AG09319 (cell line): ENCODE results near the gene ZP2.

Source experiments
- DNase-seq: peaks from one replicate; pipeline ENCODE4 v3.0.0-alpha.2; 2010; ENCODE audit warnings: low read depth; ENCODE audit errors: extremely low read depth
- CTCF ChIP-seq: IDR thresholded peaks from 2 replicates; pipeline ENCODE4 v1.5.1; 2011; ENCODE audit warnings: low read depth, mild to moderate bottlenecking, inconsistent platforms, low read length, moderate library complexity

ZP2 gene

GRCh38 chr16:21164521-21165168 is 46.7 kb downstream of the ZP2 start:
- no peak for TF ChIP-seq CTCF
- DNase-seq: no peak

- TF ChIP-seq CTCF: no peak
- no peak for DNase-seq
Measured at GRCh38 chr16:21163576-21163975, 47.8 kb downstream of the ZP2 start.

GRCh38 chr16:21162661-21163151 is 48.7 kb downstream of the ZP2 start:
- TF ChIP-seq CTCF: no peak
- peak; percentile 41 for DNase-seq

GRCh38 chr16:21161211-21161610 is 50.2 kb downstream of the ZP2 start:
- no peak for DNase-seq
- TF ChIP-seq CTCF: no peak

- no peak for TF ChIP-seq CTCF
- DNase-seq: no peak
Measured at GRCh38 chr16:21160276-21160675, 51.1 kb downstream of the ZP2 start.

- no peak for TF ChIP-seq CTCF
- no peak for DNase-seq
Measured at GRCh38 chr16:21159281-21159951, 52.0 kb downstream of the ZP2 start.
